Measurements from ENCODE around the gene CTAG1B.

CTAG1B gene

DNA sequence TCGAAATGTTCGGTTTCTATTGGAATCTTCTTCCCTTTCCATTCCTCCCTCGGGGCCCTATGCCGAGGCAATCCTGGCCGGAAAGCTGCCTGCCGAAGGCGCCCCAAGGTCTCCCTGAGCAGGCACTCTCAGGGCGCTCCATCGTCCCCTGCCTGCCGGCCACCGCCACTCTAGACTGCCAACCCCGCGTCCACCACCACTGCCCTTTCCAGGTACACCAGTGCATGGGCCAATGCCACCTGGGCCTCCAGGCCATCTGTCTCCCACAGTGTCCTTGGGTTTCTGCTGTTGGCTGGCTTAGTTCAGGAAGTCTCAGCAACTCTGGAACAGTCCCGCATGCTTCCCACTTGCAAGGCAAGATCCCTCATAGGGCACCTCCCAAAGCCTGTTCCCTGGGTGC, 19.6 kb downstream of the CTAG1B start:
- H3K4me3 ChIP-seq (ENCODE audit: control insufficient read depth, low read depth, low read length) = no peak overlapping the region
- TF ChIP-seq CTCF (IDR thresholded peaks at IDR 0.05; ENCODE audit: control insufficient read depth, insufficient read depth, low read depth, low read length, missing control alignments) = no peak
- DNase-seq (ENCODE audit: low read depth) = no peak

GRCh38 chrX:154598656-154599055, 20.4 kb downstream of the CTAG1B start:
- TF ChIP-seq CTCF (IDR thresholded peaks at IDR 0.05; ENCODE audit: control insufficient read depth, insufficient read depth, low read depth, low read length, missing control alignments) = no peak
- no peak overlapping the region for H3K4me3 ChIP-seq (ENCODE audit: control insufficient read depth, low read depth, low read length)
- no peak for DNase-seq (ENCODE audit: low read depth)

GRCh38 chrX:154597221-154597620, 21.9 kb downstream of the CTAG1B start:
- TF ChIP-seq CTCF (IDR thresholded peaks at IDR 0.05; ENCODE audit: control insufficient read depth, insufficient read depth, low read depth, low read length, missing control alignments) = no peak
- DNase-seq (ENCODE audit: low read depth) = no peak
- no peak overlapping the region for H3K4me3 ChIP-seq (ENCODE audit: control insufficient read depth, low read depth, low read length)

DNA sequence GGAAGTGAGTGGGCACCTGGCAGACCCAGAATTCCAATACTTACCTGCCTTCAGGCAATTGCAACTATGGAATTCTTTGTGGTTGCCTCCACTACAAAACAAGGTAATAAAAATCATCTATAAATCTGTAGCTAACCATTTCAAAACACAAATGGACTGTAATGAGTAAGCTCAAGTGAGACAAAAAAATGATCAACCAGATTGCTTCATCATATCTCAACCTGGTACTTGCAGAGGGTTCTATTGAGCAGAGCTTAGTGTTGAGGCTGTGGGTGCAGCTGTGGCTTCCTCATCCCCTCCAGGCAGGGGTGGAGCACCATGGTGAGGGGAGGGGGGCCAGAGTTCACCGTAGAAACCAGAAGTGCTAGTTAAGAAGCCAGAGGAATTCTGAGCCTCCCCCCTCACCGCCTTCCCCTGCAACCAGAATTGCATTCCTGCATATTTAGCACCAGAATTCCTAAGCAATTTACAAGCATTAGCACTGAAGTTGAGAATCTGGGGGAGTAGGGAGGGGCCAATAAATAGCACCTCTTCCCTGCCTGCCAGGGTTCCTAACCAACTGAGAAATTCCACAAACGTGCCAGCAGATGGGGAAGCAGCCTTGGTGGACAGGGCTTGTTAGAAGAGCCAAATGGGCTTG, 22.7 kb downstream of the CTAG1B start:
- DNase-seq (ENCODE audit: low read depth) = peak; percentile 84
- H3K4me3 ChIP-seq (ENCODE audit: control insufficient read depth, low read depth, low read length) = no peak overlapping the region
- no peak for TF ChIP-seq CTCF (IDR thresholded peaks at IDR 0.05; ENCODE audit: control insufficient read depth, insufficient read depth, low read depth, low read length, missing control alignments)

DNA sequence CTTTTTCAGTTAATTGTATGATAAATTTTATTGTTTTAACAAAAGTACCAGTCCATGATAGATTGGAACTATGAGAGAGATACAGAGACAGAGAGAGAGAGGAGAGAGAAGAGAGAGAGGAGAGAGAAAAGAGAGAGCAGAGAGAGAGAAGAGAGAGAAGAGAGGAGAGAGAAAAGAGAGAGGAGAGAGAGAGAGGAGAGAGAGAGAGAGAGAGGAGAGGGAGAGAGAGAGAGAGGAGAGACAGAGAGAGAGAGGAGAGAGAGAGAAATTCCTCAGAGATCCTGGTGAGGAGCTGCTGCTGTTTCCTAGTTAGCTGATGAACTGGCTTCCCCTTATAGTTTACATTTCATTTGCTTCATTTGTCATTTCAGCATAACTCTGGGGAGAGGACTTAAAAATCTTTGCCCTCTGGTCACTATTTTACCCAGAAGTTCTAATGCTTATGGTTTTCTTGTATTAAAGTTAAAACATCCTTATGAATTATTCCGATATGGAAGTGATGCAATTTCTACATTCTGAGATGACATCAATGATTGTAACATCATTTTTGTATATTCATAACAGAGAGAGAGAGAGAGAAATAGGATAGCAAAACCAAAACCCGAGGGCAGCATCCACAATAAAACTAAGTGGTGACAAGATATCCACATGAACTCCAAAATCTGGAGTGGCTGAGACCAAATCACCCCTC, 23.4 kb downstream of the CTAG1B start:
- DNase-seq (ENCODE audit: low read depth) = no peak
- no peak overlapping the region for H3K4me3 ChIP-seq (ENCODE audit: control insufficient read depth, low read depth, low read length)
- no peak for TF ChIP-seq CTCF (IDR thresholded peaks at IDR 0.05; ENCODE audit: control insufficient read depth, insufficient read depth, low read depth, low read length, missing control alignments)

GRCh38 chrX:154594491-154594890, 24.6 kb downstream of the CTAG1B start:
- no peak for TF ChIP-seq CTCF (IDR thresholded peaks at IDR 0.05; ENCODE audit: control insufficient read depth, insufficient read depth, low read depth, low read length, missing control alignments)
- no peak overlapping the region for H3K4me3 ChIP-seq (ENCODE audit: control insufficient read depth, low read depth, low read length)
- no peak for DNase-seq (ENCODE audit: low read depth)
